ENCODE data around the gene C1orf185.

DNA sequence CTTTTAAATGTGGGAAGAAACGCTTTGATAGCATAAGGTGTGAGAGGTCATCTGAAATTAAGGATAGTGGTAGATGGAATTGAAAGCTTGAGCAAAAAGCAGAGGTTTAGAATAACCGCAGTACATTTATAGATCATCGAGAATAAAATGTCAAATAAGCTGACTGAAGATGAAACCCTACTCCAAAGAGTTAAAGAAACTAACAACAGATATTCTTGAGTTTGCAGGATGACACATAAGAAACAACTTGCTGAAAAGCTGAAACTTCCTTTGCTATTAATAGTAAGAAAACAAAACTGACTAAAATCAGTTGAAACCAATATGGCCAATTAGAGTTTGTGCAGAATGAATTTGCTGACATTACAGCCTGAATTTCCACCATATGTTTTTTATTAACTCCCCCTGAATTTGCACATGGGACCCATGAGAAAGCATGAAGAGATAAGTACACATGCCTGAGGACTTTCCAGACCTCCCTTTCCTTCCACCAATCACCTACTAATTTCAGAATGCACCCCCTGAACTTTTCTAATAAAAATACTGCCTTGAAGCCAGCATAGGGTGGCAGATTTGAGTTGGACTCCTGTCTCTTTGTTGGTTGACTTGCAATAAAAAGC lies 1.7 kb upstream of the C1orf185 start:
- TF ChIP-seq POLR2A (IDR thresholded peaks at IDR 0.05; ENCODE audit: low read depth, low read length) (no peak), POLR2AphosphoS5 (IDR thresholded peaks at IDR 0.05; ENCODE audit: low read depth, low read length) (no peak), TAF1 (IDR thresholded peaks at IDR 0.05; ENCODE audit: low read depth, low read length) (no peak), PAX5 (IDR thresholded peaks at IDR 0.05; ENCODE audit: insufficient read depth, low read length, severe bottlenecking) (no peak), SPI1 (IDR thresholded peaks at IDR 0.05; ENCODE audit: low read depth, low read length) (no peak), POU2F2 (IDR thresholded peaks at IDR 0.05; ENCODE audit: low read depth, low read length) (no peak)

Measured in GM12891 (cell line).